T47D (cell line): ENCODE measurements around the gene FCHSD2.
A peak's percentile ranks its signal among the peaks of the same experiment; 100 is the strongest.

ENCODE experiments used
- DNase-seq, 2 experiments: peaks; one replicate each; pipeline versions ENCODE4 v3.0.0 to v3.0.0-alpha.2; 2011 to 2012; ENCODE audit warnings: low read depth in 1 of 2, low spot score in 1 of 2
- JUND ChIP-seq: IDR thresholded peaks from 2 replicates; pipeline ENCODE4 v1.6.1; 2012; ENCODE audit warnings: low read depth
- in situ Hi-C: cut with HindIII; loops from 2 replicates; pipeline ENCODE4 v1.10.0; 2016; ENCODE audit warnings: low sequenced_read_pairs, low pct_unique_long_range_greater_than_20kb

FCHSD2 gene

DNA sequence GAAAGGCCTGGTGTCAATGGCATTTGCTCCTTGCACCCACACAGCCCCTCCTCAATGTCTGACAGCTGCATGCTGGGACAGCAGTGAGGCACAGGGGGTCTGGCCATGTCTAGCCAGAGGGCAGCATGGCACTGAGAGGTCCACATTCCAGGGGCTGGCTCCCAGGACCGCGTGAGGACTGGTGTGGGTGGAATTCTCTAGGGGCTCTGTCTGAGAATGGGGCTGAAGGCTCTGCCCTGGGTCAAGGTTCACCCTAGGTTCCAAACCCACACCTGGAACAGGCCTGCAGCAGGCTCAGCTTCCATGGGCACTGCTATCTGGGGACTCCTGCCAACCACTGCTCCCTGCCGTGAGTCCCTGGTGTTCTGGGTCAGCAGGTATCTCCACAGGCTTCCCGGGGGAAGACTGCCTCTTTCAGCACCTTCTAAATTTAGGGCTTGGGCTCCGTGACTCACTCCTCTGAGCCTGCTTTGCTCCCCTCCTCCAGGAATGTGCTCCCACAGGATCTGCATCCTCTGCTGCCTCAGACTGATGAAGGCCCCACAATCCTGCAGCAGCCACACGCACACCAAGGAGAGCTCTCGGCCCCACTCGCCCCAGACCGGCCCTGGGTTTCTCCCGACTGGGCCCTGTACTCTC, 352.5 kb downstream of the FCHSD2 start:
- TF ChIP-seq JUND, result no peak
- in situ Hi-C loops, result no loop called here
- peak in 1 of 2 experiments; percentile 60 for DNase-seq

GRCh38 chr11:72788241-72788640, 353.9 kb downstream of the FCHSD2 start:
- DNase-seq, result no peak
- in situ Hi-C loops, result no loop called here
- TF ChIP-seq JUND, result no peak

- DNase-seq, result peak in 1 of 2 experiments; percentile 85
- in situ Hi-C loops, result no loop called here
- no peak for TF ChIP-seq JUND
These were observed 354.7 kb downstream of the FCHSD2 start for GRCh38 chr11:72787216-72788104.
